WI38 (cell line): ENCODE results near the gene SSC4D.
"Not testable (repeated sequence)": the region's sequence is repeated elsewhere in the genome, so short reads cannot be mapped to it uniquely, and the experiment has no call there.

Experiments used
- H3K4me3 ChIP-seq: 2 replicates; pipeline ENCODE4 v1.5.1; 2011; ENCODE audit warnings: low read depth, mild to moderate bottlenecking, control low read depth, low read length
- CTCF ChIP-seq: IDR thresholded peaks from 2 replicates; pipeline ENCODE4 v1.5.1; 2012; ENCODE audit warnings: low read depth, mild to moderate bottlenecking, control low read depth, low read length

SSC4D gene

GRCh38 chr7:76393116-76394031 is 16.1 kb downstream of the SSC4D start:
- no peak for TF ChIP-seq CTCF
- peak overlapping the region; percentile 62 for H3K4me3 ChIP-seq

GRCh38 chr7:76392531-76393115 is 16.9 kb downstream of the SSC4D start:
- peak overlapping the region; percentile 36 for H3K4me3 ChIP-seq
- TF ChIP-seq CTCF, result no peak

GRCh38 chr7:76390092-76390491 is 19.4 kb downstream of the SSC4D start:
- TF ChIP-seq CTCF, result no peak
- H3K4me3 ChIP-seq, result no peak overlapping the region

GRCh38 chr7:76387789-76388188 is 21.7 kb downstream of the SSC4D start:
- not testable (repeated sequence) for H3K4me3 ChIP-seq

- TF ChIP-seq CTCF, result no peak
- H3K4me3 ChIP-seq, result no peak overlapping the region
These were observed 22.7 kb downstream of the SSC4D start for GRCh38 chr7:76386691-76387260.

- no peak for TF ChIP-seq CTCF
- no peak overlapping the region for H3K4me3 ChIP-seq
These were observed 26.2 kb downstream of the SSC4D start for GRCh38 chr7:76383089-76383944.

- TF ChIP-seq CTCF, result no peak
- H3K4me3 ChIP-seq, result no peak overlapping the region
These were observed 27.7 kb downstream of the SSC4D start for GRCh38 chr7:76381814-76382213.
